GM19099 (cell line): ENCODE measurements around the gene TUBA8.

Source experiments
- POLR2A ChIP-seq: IDR thresholded peaks from 3 replicates; pipeline ENCODE4 v1.6.1; 2011; ENCODE audit warnings: low read depth; ENCODE audit not compliant: insufficient read length; ENCODE audit errors: extremely low read depth

TUBA8 gene

DNA sequence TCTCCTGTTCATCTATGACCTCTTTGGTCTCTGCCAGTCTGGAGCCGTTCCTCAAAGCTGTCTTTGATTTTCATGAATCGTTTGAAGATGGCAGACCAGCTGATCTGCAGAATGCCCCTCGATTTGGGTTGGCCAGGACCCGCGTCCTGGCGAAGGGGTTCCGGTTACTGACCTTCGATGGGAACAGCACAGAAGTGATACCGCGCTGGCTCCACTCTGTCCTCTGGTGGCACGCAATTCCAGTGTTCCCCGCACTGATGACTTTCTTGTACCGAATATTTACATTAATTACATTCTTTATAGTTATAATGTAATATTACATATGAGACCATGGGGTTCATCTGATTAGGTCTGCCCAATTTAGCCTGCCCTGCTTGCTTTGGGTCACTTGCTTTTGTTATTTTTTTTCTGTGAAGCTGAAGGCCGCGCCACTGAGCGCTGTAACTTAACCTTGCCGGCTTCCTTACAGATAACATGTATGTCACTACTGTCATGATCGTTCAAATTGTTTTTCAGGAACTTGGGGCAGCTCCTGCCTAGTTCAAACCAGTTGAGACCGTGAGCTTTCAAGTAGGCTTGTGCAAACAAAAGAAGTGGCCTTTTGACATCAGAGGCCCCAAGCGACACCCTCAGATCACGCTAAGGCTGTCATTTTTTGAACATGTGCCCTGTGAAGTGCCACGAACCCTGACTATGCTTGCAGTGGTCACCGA, 35.2 kb downstream of the TUBA8 start:
- no peak for TF ChIP-seq POLR2A

- no peak for TF ChIP-seq POLR2A
Measured at GRCh38 chr22:18146389-18146753, 35.8 kb downstream of the TUBA8 start.

GRCh38 chr22:18147791-18148190, 37.2 kb downstream of the TUBA8 start:
- TF ChIP-seq POLR2A: no peak

- no peak for TF ChIP-seq POLR2A
Measured at GRCh38 chr22:18148293-18148965, 37.8 kb downstream of the TUBA8 start.

DNA sequence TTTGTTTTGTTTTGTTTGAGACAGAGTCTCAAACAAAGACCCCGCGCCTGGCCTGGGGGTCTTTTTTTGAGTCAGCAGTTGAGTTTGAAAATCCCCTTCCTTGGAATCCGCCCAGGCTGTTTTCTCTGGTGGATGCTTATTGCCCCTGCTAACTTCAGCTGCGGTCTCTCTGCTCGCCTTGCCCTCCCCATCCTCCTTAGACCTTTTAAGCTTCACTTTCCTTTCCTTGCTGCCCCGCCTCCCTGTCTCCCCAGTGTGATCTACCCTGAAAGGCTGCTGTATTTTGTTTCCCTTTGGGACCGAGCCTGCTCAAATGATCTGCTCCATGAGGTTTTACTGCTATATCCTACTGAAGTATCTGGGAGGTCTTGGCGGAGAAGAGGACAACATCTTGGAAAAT, 41.9 kb downstream of the TUBA8 start:
- no peak for TF ChIP-seq POLR2A

DNA sequence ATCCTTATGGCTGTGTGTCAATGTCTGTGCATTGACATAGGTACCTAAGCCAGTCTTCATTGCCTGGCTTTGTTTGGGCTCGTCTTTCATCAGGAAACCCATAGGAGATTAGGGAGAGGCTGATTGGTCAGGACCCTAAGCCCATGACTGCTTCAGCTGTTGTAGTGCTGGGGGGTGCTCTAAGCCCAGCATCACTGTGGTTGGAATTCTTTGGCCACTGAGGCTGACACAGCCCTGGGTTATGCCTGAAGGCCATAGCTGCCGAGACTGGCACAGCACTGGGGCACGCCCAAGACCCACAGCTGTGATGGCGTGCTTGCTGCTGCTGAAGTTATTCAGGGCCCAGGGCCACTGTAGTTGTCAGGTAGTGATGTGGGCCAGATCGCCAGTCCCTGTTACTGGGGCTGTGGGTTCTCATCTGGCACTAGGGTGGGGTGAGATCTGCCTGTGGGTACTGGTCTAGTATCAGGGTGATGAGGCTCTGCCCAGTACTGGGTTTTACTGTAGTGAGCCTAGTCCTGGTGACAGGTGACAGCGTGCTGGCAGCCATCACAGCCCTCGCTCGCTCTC, 44.3 kb downstream of the TUBA8 start:
- TF ChIP-seq POLR2A: no peak

- no peak for TF ChIP-seq POLR2A
Measured at GRCh38 chr22:18156878-18157713, 46.5 kb downstream of the TUBA8 start.

DNA sequence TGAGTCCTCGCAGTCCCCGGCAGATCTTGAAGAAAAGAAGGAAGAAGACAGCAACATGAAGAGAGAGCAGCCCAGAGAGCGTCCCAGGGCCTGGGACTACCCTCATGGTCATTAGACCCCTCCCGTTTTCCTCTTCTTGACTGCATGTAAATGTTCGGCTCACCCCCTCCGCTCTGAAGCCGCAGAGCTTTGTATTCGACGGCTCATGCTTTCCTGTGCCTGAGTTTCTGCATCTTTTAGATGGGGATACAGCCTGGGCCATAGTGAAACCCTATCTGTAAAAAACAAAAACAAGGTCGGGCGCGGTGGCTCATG, 47.1 kb downstream of the TUBA8 start:
- TF ChIP-seq POLR2A: no peak
